IMR-90 (cell line): ENCODE data around the gene RFXANK. TPM values are rescaled to one million over a fixed set of nuclear protein-coding genes. Genes with fewer than 3 reads are reported as not detected.

Experiments used
- ATAC-seq: fragments of 200-7000 bp; cut with Tn5 transposase; 2 replicates; pipeline ENCODE4 v1.9.1; 2020; ENCODE audit warnings: low read depth, mild to moderate bottlenecking, moderate library complexity
- BruUV-seq: library from RNA; stranded (reverse); fragments of 400-500 nt; replicated peaks from 2 replicates; lab custom pipeline; 2021; lab: Mats Ljungman, UMichigan
- CTCF ChIA-PET: fragments of 300-600 bp; formaldehyde crosslinking; extraction: SDS; loops from one replicate; lab custom pipeline; 2021; ENCODE audit warnings: antibody characterized with exemption; lab: Yijun Ruan, JAX
- POLR2A ChIA-PET: fragments of 300-600 bp; sonication (Branson Sonifier 250); formaldehyde crosslinking; loops from one replicate; lab custom pipeline; 2022; ENCODE audit warnings: antibody characterized with exemption; ENCODE audit not compliant: unreplicated experiment; lab: Charles Lee
- DNase-seq: peaks from one replicate; pipeline ENCODE4 v3.0.0; 2013
- H2AFZ ChIP-seq: replicated peaks from 2 replicates; pipeline ENCODE3; 2013; ENCODE audit warnings: low read length, mild to moderate bottlenecking; ENCODE audit not compliant: poor library complexity
- H2AK5ac ChIP-seq: 2 replicates; pipeline ENCODE4 v1.6.1; 2013; ENCODE audit warnings: low read depth, low read length, inconsistent platforms
- H2AK9ac ChIP-seq: replicated peaks from 2 replicates; pipeline ENCODE3; 2013; ENCODE audit warnings: mild to moderate bottlenecking, low read depth, low read length, moderate library complexity; ENCODE audit not compliant: poor library complexity
- H2BK120ac ChIP-seq: 2 replicates; pipeline ENCODE4 v1.6.1; 2013; ENCODE audit warnings: low read depth, low read length, inconsistent platforms
- H2BK15ac ChIP-seq: 3 replicates; pipeline ENCODE4 v1.6.1; 2013; ENCODE audit warnings: low read depth, low read length, inconsistent platforms
- H2BK20ac ChIP-seq: 2 replicates; pipeline ENCODE4 v1.6.1; 2013; ENCODE audit warnings: low read depth, mild to moderate bottlenecking, inconsistent platforms, low read length, moderate library complexity
- H2BK5ac ChIP-seq: 2 replicates; pipeline ENCODE4 v1.6.1; 2013; ENCODE audit warnings: mild to moderate bottlenecking, low read depth, low read length, inconsistent platforms; ENCODE audit not compliant: poor library complexity, severe bottlenecking
- H3K14ac ChIP-seq: replicated peaks from 2 replicates; pipeline ENCODE4 v1.6.1; 2013; ENCODE audit warnings: low read depth, low read length, inconsistent platforms
- H3K18ac ChIP-seq: 2 replicates; pipeline ENCODE4 v1.6.1; 2013; ENCODE audit warnings: low read depth, low read length, control low read depth
- H3K23ac ChIP-seq: 2 replicates; pipeline ENCODE4 v1.6.1; 2013; ENCODE audit warnings: low read depth, low read length, inconsistent platforms
- H3K27ac ChIP-seq: 2 replicates; pipeline ENCODE4 v1.5.1; 2013; ENCODE audit warnings: mild to moderate bottlenecking, control low read depth, low read length; ENCODE audit not compliant: insufficient read depth
- H3K27me3 ChIP-seq: 2 replicates; pipeline ENCODE4 v1.6.1; 2013; ENCODE audit warnings: low read length; ENCODE audit not compliant: control insufficient read depth, insufficient read depth
- H3K36me3 ChIP-seq: 2 replicates; pipeline ENCODE4 v1.6.1; 2013; ENCODE audit warnings: low read length, mixed read lengths; ENCODE audit not compliant: control insufficient read depth, insufficient read depth
- H3K4ac ChIP-seq: 2 replicates; pipeline ENCODE4 v1.6.1; 2013; ENCODE audit warnings: low read depth, low read length, inconsistent platforms
- H3K4me1 ChIP-seq: 2 replicates; pipeline ENCODE4 v1.6.1; 2013; ENCODE audit warnings: low read length, mixed read lengths; ENCODE audit not compliant: control insufficient read depth, insufficient read depth
- H3K4me2 ChIP-seq: 2 replicates; pipeline ENCODE4 v1.6.1; 2013; ENCODE audit warnings: low read depth, mild to moderate bottlenecking, control low read depth, low read length, moderate library complexity
- H3K4me3 ChIP-seq: 2 replicates; pipeline ENCODE4 v1.5.1; 2013; ENCODE audit warnings: low read depth, mild to moderate bottlenecking, control low read depth, low read length, moderate library complexity; ENCODE audit not compliant: insufficient read depth
- H3K56ac ChIP-seq: 2 replicates; pipeline ENCODE4 v1.6.1; 2013; ENCODE audit warnings: low read length, inconsistent platforms; ENCODE audit not compliant: insufficient read depth; ENCODE audit errors: extremely low read depth
- H3K79me1 ChIP-seq, 2 experiments: 2 replicates each; pipeline ENCODE4 v1.6.1; 2013; ENCODE audit warnings: low read length in 2 of 2, inconsistent platforms in 1 of 2, low read depth in 1 of 2
- H3K9ac ChIP-seq: 2 replicates; pipeline ENCODE4 v1.6.1; 2013; ENCODE audit warnings: low read depth, low read length, control low read depth
- H3K9me1 ChIP-seq: 2 replicates; pipeline ENCODE4 v1.6.1; 2013; ENCODE audit warnings: low read length, inconsistent platforms; ENCODE audit not compliant: insufficient read depth
- H3K9me3 ChIP-seq: 2 replicates; pipeline ENCODE4 v1.6.1; 2013; ENCODE audit warnings: low read length; ENCODE audit not compliant: control insufficient read depth, insufficient read depth
- H4K20me1 ChIP-seq: 2 replicates; pipeline ENCODE4 v1.6.1; 2013; ENCODE audit warnings: low read length, inconsistent platforms; ENCODE audit not compliant: insufficient read depth
- H4K5ac ChIP-seq: 2 replicates; pipeline ENCODE4 v1.6.1; 2013; ENCODE audit warnings: mild to moderate bottlenecking, low read depth, low read length, control low read depth
- H4K8ac ChIP-seq, 2 experiments: 2 replicates each; pipeline ENCODE4 v1.6.1; 2013; ENCODE audit warnings: low read depth in 2 of 2, low read length in 2 of 2, control low read depth in 1 of 2, inconsistent platforms in 1 of 2
- H4K91ac ChIP-seq: 2 replicates; pipeline ENCODE4 v1.6.1; 2013; ENCODE audit warnings: low read depth, low read length, inconsistent platforms; ENCODE audit not compliant: insufficient read depth
- BHLHE40 ChIP-seq: fragments of 150-350 bp; IDR thresholded peaks from 2 replicates; pipeline ENCODE4 v1.6.1; 2016; ENCODE audit warnings: mild to moderate bottlenecking, low read depth, low read length
- CHD1 ChIP-seq: IDR thresholded peaks from 2 replicates; pipeline ENCODE4 v1.6.1; 2012; ENCODE audit warnings: low read depth, low read length, improper control_type of control experiment
- FOS ChIP-seq: fragments of 150-350 bp; IDR thresholded peaks from 2 replicates; pipeline ENCODE4 v1.6.1; 2016; ENCODE audit warnings: low read depth, low read length
- MAFK ChIP-seq: IDR thresholded peaks from 2 replicates; pipeline ENCODE4 v1.6.1; 2012; ENCODE audit warnings: low read depth, low read length, improper control_type of control experiment
- MAZ ChIP-seq: IDR thresholded peaks from 2 replicates; pipeline ENCODE4 v1.6.1; 2012; ENCODE audit warnings: low read depth, mild to moderate bottlenecking, low read length, improper control_type of control experiment, moderate library complexity, borderline replicate concordance
- MXI1 ChIP-seq: IDR thresholded peaks from 2 replicates; pipeline ENCODE4 v1.6.1; 2012; ENCODE audit warnings: low read depth, mild to moderate bottlenecking, low read length, moderate library complexity, borderline replicate concordance
- NFE2L2 ChIP-seq: fragments of 150-350 bp; IDR thresholded peaks from 2 replicates; pipeline ENCODE4 v1.6.1; 2016; ENCODE audit warnings: low read depth, mild to moderate bottlenecking, low read length
- POLR2A ChIP-seq: IDR thresholded peaks from 2 replicates; pipeline ENCODE4 v1.6.1; 2012; ENCODE audit warnings: mild to moderate bottlenecking, low read depth, low read length
- RAD21 ChIP-seq: IDR thresholded peaks from 2 replicates; pipeline ENCODE4 v1.6.1; 2012; ENCODE audit warnings: low read length, improper control_type of control experiment
- RCOR1 ChIP-seq: IDR thresholded peaks from 2 replicates; pipeline ENCODE4 v1.6.1; 2012; ENCODE audit warnings: mild to moderate bottlenecking, low read length, improper control_type of control experiment; ENCODE audit not compliant: insufficient replicate concordance
- RFX5 ChIP-seq: IDR thresholded peaks from 2 replicates; pipeline ENCODE4 v1.8.0; 2012; ENCODE audit warnings: low read depth, mild to moderate bottlenecking, low read length, moderate library complexity
- SMC3 ChIP-seq: fragments of 150-350 bp; IDR thresholded peaks from 2 replicates; pipeline ENCODE4 v1.6.1; 2016; ENCODE audit warnings: low read depth, mild to moderate bottlenecking, antibody characterized with exemption, low read length, moderate library complexity
- WGBS, 2 experiments: methylation state at CpG; one replicate each; pipeline versions ENCODE4 v1.1.5 to v1.1.7; 2013; ENCODE audit warnings: missing lambda C conversion rate in 2 of 2; ENCODE audit not compliant: insufficient read length in 1 of 2; ENCODE audit errors: extremely low coverage in 2 of 2; 5-methylcytosine and 5-hydroxymethylcytosine counted together
- dilution Hi-C: fragments of 300-500 bp; cut with HindIII; formaldehyde crosslinking; loops from one replicate; pipeline ENCODE4 v1.14.3; 2018; ENCODE audit warnings: low sequenced_read_pairs; ENCODE audit not compliant: unreplicated experiment
- in situ Hi-C: fragments of 300-500 bp; cut with MboI; formaldehyde crosslinking; loops from 3 replicates; pipeline ENCODE4 v1.14.3; 2019; ENCODE audit warnings: low sequenced_read_pairs, inconsistent platforms, mixed read lengths
- intact Hi-C: fragments of 100-400 bp; cut with micrococcal nuclease; formaldehyde crosslinking; loops from 2 replicates; pipeline ENCODE4 v1.10.0; 2022
- polyA plus RNA-seq, 3 experiments: library from polyadenylated mRNA; depleted of rRNA; stranded (reverse); fragments of >200 nt; gene quantifications; 2 replicates each; pipeline ENCODE4 v1.2.3, GENCODE V29; 2012; ENCODE audit warnings: low replicate concordance in 1 of 3
- total RNA-seq: library from RNA; depleted of rRNA; stranded (reverse); fragments of >200 nt; gene quantifications from 2 replicates; pipeline ENCODE4 v1.2.3, GENCODE V29; 2012
- TF ChIP-seq, protein P1 (sequence below): fragments of 150-350 bp; IDR thresholded peaks from 2 replicates; pipeline ENCODE4 v1.6.1; 2017; ENCODE audit warnings: mild to moderate bottlenecking, antibody characterized with exemption, low read length, low read depth
- TF ChIP-seq, protein P2 (sequence below): conservative IDR thresholded peaks from 2 replicates; pipeline ENCODE4 v1.5.1; 2012; ENCODE audit warnings: mild to moderate bottlenecking, low read depth, low read length, improper control_type of control experiment

RFXANK gene
- total and polyA plus RNA-seq, 2 of the 4 experiments (the other 2 are of a cell fraction) = 68.3 to 97.8 TPM

DNA sequence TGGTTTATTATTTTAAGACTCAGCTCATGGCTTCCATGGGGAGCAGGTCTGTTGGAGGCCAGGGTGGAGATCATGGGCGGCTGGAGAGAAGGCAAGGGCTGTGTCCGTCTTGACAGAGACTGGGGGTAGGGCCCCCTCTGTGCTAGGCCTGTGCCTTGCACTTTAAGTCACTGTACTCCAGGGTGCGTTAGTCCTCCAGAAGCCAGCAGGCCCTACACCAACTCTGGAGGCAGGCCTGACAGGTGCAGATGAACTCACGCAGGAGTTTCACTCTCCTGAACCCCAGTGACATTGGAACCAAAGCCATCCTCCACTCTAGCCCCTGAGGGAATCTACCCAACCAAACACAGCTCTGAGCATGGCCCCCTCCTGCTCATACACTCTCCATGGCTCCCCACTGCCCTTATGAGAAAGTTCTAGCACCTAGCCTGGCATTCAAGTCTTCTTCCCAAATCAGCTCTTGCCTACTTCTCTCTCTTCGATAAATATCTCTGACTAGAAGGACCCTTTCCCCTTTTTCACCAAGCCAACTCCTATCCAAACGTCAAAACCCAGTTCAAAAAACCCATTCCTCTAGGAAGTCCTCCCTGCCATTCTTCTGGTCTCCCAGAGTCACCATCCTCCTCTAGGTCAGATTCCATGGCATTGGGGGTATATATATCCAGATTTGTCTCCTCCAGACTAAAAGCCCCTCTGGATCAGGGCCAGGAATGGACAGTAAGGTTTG is 37.1 kb upstream of the RFXANK start (continued):
- TF ChIP-seq, protein P1, sequence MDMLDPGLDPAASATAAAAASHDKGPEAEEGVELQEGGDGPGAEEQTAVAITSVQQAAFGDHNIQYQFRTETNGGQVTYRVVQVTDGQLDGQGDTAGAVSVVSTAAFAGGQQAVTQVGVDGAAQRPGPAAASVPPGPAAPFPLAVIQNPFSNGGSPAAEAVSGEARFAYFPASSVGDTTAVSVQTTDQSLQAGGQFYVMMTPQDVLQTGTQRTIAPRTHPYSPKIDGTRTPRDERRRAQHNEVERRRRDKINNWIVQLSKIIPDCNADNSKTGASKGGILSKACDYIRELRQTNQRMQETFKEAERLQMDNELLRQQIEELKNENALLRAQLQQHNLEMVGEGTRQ = no peak

DNA sequence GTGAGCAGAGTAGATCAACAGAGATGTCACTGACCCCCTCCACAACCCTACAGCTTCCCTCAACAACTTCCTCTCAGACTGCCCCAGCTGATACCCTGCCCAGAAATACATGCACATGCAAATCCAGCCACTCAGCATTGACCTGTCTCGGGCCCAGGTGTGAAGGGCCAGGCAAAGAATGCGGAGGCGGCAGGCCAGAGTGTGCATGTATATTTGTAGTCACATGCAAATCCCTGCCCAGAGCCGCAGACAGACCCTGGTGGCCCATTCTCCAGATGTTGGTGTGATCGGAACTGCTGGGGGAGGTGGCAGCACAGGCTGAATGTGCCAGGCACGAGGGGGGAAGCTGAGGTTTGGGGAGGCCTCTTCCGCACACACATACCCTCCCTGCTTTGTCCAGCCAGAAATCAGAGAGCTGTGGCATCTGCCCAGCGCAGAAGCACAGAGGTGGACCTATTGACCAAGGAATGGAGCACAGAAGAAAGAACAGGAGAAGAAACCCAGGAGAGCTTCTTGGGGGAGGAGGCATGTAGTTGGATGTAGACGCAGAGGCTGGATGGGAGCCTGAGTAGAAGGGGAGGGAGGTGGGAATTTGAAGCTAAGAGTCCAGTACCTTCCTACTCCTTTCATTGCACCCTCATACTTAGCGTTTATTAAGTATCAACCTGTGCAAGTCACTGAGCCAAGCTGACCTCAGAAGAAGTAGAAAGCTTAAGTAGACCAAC is 36.4 kb upstream of the RFXANK start:
- in situ Hi-C loops (no loop called here), dilution Hi-C loops (no loop called here), intact Hi-C loops (no loop called here)
- Histone ChIP-seq H4K91ac (no peak overlapping the region), H3K27me3 (no peaks in the 10 kb centered on the region), H2BK5ac (no peak overlapping the region), H2AK9ac (no peak overlapping the region), H3K79me1 (no peaks in the 10 kb centered on the region), H3K9me3 (peaks cover 6% of the 10 kb centered on the region; the same call in 1 of the 2 replicates), H2BK20ac (no peak overlapping the region), H3K4ac (no peak overlapping the region), H4K8ac (no peak overlapping the region), H2AK5ac (no peak overlapping the region), H3K36me3 (peaks cover 7% of the 10 kb centered on the region; the same call in 1 of the 2 replicates), H3K9me1 (no peaks in the 10 kb centered on the region), H2BK15ac (no peak overlapping the region), H3K18ac (no peak overlapping the region), H2AFZ (no peak overlapping the region), H3K4me1 (no peaks in the 10 kb centered on the region), H3K14ac (no peak overlapping the region), H4K20me1 (no peaks in the 10 kb centered on the region), H4K5ac (no peak overlapping the region), H3K23ac (no peak overlapping the region), H3K4me2 (no peak overlapping the region), H3K9ac (no peak overlapping the region), H3K27ac (no peak overlapping the region), H2BK120ac (no peak overlapping the region), H3K4me3 (no peak overlapping the region), H3K56ac (no peak overlapping the region)
- no CpG with 5 or more reads among the region's 10 CpGs for WGBS, 2 experiments
- ATAC-seq (no peak), DNase-seq (no peak)
- no TSS peak for BruUV-seq
- ChIA-PET CTCF (interaction anchor here (1.5 to 2.3 kb wide), 2 partner anchors 10 to 19 kb away, joined by 3 to 6 read pairs; no protein-coding TSS in a partner anchor), POLR2A (no interaction called here)
- no peak for TF ChIP-seq RCOR1
- TF ChIP-seq MAZ = no peak
- TF ChIP-seq POLR2A = no peak
- TF ChIP-seq, protein P2, sequence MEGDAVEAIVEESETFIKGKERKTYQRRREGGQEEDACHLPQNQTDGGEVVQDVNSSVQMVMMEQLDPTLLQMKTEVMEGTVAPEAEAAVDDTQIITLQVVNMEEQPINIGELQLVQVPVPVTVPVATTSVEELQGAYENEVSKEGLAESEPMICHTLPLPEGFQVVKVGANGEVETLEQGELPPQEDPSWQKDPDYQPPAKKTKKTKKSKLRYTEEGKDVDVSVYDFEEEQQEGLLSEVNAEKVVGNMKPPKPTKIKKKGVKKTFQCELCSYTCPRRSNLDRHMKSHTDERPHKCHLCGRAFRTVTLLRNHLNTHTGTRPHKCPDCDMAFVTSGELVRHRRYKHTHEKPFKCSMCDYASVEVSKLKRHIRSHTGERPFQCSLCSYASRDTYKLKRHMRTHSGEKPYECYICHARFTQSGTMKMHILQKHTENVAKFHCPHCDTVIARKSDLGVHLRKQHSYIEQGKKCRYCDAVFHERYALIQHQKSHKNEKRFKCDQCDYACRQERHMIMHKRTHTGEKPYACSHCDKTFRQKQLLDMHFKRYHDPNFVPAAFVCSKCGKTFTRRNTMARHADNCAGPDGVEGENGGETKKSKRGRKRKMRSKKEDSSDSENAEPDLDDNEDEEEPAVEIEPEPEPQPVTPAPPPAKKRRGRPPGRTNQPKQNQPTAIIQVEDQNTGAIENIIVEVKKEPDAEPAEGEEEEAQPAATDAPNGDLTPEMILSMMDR = no peak
- TF ChIP-seq CHD1 = no peak
- TF ChIP-seq RFX5 = no peak
- TF ChIP-seq NFE2L2 = no peak
- TF ChIP-seq MXI1 = no peak
- no peak for TF ChIP-seq BHLHE40
- no peak for TF ChIP-seq FOS
- no peak for TF ChIP-seq MAFK
- TF ChIP-seq RAD21 = no peak
- TF ChIP-seq SMC3 = no peak
